NCI-H1417 (cell line): ENCODE results near the gene ATP13A5.

Experiments used
- DNase-seq, 3 experiments: peaks; one replicate each; lab custom pipeline; 2025; lab: John Stamatoyannopoulos, UW

Gene ATP13A5

GRCh38 chr3:193269343-193270028, 109.1 kb downstream of the ATP13A5 start:
- DNase-seq = peak in 1 of 3 experiments; percentile 11

- no peak for DNase-seq
Observed at GRCh38 chr3:193262707-193263106, 115.8 kb downstream of the ATP13A5 start.

GRCh38 chr3:193261970-193262369, 116.6 kb downstream of the ATP13A5 start:
- no peak for DNase-seq

GRCh38 chr3:193253986-193254660, 124.4 kb downstream of the ATP13A5 start:
- DNase-seq = no peak

GRCh38 chr3:193250492-193250891, 128.1 kb downstream of the ATP13A5 start:
- DNase-seq = no peak

- no peak for DNase-seq
Observed at GRCh38 chr3:193248848-193249468, 129.6 kb downstream of the ATP13A5 start.

GRCh38 chr3:193243571-193243970, 135.0 kb downstream of the ATP13A5 start:
- DNase-seq = no peak

GRCh38 chr3:193241716-193242115, 136.8 kb downstream of the ATP13A5 start:
- no peak for DNase-seq

GRCh38 chr3:193240850-193241706, 137.5 kb downstream of the ATP13A5 start, which contains the start of gene PLAAT1:
Gene PLAAT1, plus strand, starts transcription at chr3:193241222. Its CDS starts 14,429 bp downstream, at chr3:193255651.
- peak; percentile 90 to 98 (median 96) for DNase-seq

GRCh38 chr3:193240436-193240849, 138.1 kb downstream of the ATP13A5 start:
- peak in 1 of 3 experiments; percentile 66 for DNase-seq

- no peak for DNase-seq
Observed at GRCh38 chr3:193237030-193237429, 141.5 kb downstream of the ATP13A5 start.

- no peak for DNase-seq
Observed at GRCh38 chr3:193236599-193236998, 142.0 kb downstream of the ATP13A5 start.

GRCh38 chr3:193231201-193231600, 147.4 kb downstream of the ATP13A5 start:
- peak in 2 of 3 experiments; percentile 39 to 45 for DNase-seq

GRCh38 chr3:193230610-193231009, 147.9 kb downstream of the ATP13A5 start:
- DNase-seq = peak in 2 of 3 experiments; percentile 36 to 74

- DNase-seq = peak in 2 of 3 experiments; percentile 55 to 60
Observed at GRCh38 chr3:193229851-193230420, 148.6 kb downstream of the ATP13A5 start.

- DNase-seq = no peak
Observed at GRCh38 chr3:193228206-193228605, 150.3 kb downstream of the ATP13A5 start.

- peak in 1 of 3 experiments; percentile 12 for DNase-seq
Observed at GRCh38 chr3:193225302-193226125, 153.0 kb downstream of the ATP13A5 start.
